ENCODE data around the gene STARD13.

DNA sequence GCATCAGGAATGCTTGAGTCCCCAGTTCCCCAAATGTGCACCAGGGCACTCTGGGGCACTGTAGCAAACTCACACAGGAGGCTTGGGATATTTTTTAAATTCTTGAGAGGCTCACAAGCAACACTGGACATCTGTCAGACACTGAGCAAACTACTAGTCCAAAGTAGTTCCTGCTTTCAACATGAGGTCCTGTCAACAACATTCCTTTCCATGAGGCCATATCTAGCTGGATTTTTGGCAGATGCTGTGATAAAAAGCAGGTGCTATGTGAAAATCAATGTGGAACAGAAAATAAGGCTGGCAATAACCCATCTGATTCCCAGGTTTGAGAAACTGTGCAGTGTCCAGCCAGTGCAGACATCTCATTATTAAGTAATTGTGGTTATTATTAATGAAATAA, 50.5 kb downstream of the STARD13 start:
- TF ChIP-seq CTCF (IDR thresholded peaks at IDR 0.05) (no peak), POLR2A (IDR thresholded peaks at IDR 0.05) (no peak)
